Chondrocyte (in vitro differentiated cells): ENCODE measurements around the gene TCAP. TPM values are rescaled to one million over a fixed set of nuclear protein-coding genes. Genes with fewer than 3 reads are reported as not detected.

Experiments
- DNase-seq: peaks from one replicate; pipeline ENCODE4 v3.0.0; 2021; ENCODE audit warnings: mixed read lengths, low spot score
- H3K27ac Mint-ChIP-seq: one replicate; pipeline ENCODE4 v1.8.0; 2021; ENCODE audit warnings: mild to moderate bottlenecking, moderate library complexity, mixed read lengths; ENCODE audit not compliant: unreplicated experiment
- H3K27me3 Mint-ChIP-seq: 2 replicates; pipeline ENCODE4 v1.8.0; 2021; ENCODE audit warnings: low read depth, mixed read lengths
- H3K36me3 Mint-ChIP-seq: 2 replicates; pipeline ENCODE4 v1.8.0; 2021; ENCODE audit warnings: low read depth, mixed read lengths
- H3K4me1 Mint-ChIP-seq: 2 replicates; pipeline ENCODE4 v1.8.0; 2021; ENCODE audit warnings: low read depth, mild to moderate bottlenecking, mixed read lengths
- H3K4me3 Mint-ChIP-seq: one replicate; pipeline ENCODE4 v1.8.0; 2021; ENCODE audit warnings: mild to moderate bottlenecking, moderate library complexity, mixed read lengths; ENCODE audit not compliant: unreplicated experiment
- H3K9me3 Mint-ChIP-seq: 2 replicates; pipeline ENCODE4 v1.8.0; 2021; ENCODE audit warnings: low read depth, mixed read lengths
- long read RNA-seq: library from polyadenylated mRNA; stranded (forward); transcript quantifications from one replicate; pipeline ENCODE4 v2.0.0, GENCODE V29; 2021
- total RNA-seq: library from RNA; stranded (reverse); gene quantifications from 3 replicates; pipeline ENCODE4 v1.2.1, GENCODE V29; 2021
- TF ChIP-seq, protein P1 (sequence below): fragments of 200-600 bp; sonication (generic); IDR thresholded peaks from 2 replicates; pipeline ENCODE4 v1.5.0; 2021; ENCODE audit warnings: antibody characterized with exemption, mild to moderate bottlenecking, moderate library complexity

TCAP gene, protein sequence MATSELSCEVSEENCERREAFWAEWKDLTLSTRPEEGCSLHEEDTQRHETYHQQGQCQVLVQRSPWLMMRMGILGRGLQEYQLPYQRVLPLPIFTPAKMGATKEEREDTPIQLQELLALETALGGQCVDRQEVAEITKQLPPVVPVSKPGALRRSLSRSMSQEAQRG
- total RNA-seq = 0.64 to 1.3 TPM (median 0.77 TPM) in 3 replicates
- long read RNA-seq = 0 reads

DNA sequence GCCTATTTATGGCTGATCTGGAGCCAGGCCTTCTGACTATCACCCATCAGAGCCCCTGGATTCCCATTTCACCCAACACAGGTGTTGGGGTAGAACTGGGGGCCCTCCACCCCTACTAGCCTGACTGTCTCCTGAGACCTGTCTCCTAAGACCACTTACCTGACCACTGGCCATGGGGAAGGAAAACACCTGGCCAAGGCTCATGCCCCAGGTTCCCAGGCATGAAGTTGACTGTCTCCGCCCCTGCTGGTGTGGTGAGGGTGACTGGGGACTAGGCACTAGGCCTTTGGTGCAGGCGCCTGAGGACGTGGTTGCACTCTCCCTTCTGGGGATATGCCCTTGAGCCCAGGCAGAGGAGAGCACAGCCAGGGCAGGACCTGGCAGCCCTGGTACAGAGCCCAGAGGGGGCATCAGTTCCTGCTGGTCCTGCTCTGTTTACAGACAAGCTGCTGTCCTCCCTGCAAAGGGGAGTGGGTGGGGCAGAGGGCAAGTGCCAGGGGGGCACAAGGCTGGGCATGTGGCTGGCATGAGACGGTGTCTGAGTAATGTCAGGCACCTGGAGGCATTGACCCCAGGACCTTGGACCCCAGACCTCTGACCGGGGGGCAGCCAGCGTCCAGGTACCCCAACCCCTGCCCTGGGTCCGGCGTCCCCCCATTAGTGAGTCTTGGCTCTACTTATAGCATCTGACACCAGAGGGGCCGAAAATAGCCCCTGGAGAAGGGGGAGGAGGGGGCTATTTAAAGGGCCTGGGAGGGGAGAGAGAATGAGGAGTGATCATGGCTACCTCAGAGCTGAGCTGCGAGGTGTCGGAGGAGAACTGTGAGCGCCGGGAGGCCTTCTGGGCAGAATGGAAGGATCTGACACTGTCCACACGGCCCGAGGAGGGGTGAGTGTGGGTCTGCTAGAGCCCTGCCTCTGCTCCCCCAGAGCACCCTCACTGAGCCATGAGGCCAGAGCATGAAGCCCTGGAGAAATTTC, at the start of gene TCAP:
TSS of gene TCAP (plus strand) at position 769 of the 981 bp plus-strand sequence. CDS start at position 780, 11 bp downstream.
- Mint-ChIP-seq H3K9me3 (no peaks in the 10 kb centered on the region), H3K4me1 (peaks cover 38% of the 10 kb centered on the region), H3K27me3 (peaks cover 9% of the 10 kb centered on the region), H3K36me3 (peaks cover 5% of the 10 kb centered on the region), H3K4me3 (no peak within 1 kb of the TSS), H3K27ac (no peak within 1 kb of the TSS)
- DNase-seq = no peak
- TF ChIP-seq, protein P1, sequence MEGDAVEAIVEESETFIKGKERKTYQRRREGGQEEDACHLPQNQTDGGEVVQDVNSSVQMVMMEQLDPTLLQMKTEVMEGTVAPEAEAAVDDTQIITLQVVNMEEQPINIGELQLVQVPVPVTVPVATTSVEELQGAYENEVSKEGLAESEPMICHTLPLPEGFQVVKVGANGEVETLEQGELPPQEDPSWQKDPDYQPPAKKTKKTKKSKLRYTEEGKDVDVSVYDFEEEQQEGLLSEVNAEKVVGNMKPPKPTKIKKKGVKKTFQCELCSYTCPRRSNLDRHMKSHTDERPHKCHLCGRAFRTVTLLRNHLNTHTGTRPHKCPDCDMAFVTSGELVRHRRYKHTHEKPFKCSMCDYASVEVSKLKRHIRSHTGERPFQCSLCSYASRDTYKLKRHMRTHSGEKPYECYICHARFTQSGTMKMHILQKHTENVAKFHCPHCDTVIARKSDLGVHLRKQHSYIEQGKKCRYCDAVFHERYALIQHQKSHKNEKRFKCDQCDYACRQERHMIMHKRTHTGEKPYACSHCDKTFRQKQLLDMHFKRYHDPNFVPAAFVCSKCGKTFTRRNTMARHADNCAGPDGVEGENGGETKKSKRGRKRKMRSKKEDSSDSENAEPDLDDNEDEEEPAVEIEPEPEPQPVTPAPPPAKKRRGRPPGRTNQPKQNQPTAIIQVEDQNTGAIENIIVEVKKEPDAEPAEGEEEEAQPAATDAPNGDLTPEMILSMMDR = no peak

DNA sequence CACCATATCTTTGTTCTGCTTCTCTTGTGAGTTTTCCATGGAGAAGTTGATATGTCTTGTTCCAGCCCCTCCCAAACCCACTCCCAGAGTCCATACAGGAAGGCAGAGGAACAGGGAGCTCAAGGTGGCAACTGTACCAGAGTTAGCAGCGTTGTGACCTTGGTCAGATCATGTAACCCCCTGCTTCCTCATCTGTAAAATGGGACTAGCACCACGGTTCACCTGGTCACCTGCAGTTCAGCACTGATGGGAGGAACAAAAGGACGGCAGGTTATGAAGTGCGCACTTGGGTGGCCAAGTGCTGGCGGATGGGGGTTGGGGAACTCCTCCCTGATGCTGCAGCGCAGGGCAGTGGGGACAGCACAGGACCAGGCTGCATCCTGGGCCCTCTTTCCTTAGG, 49.7 kb upstream of the TCAP start:
- H3K4me3 Mint-ChIP-seq = no peak overlapping the region
- no peak overlapping the region for H3K27ac Mint-ChIP-seq
- no peaks in the 10 kb centered on the region for H3K36me3 Mint-ChIP-seq
- TF ChIP-seq, protein P1 = no peak
- peaks cover 26% of the 10 kb centered on the region for H3K27me3 Mint-ChIP-seq
- H3K4me1 Mint-ChIP-seq = peaks cover 5% of the 10 kb centered on the region
- no peak for DNase-seq
- H3K9me3 Mint-ChIP-seq = no peaks in the 10 kb centered on the region

DNA sequence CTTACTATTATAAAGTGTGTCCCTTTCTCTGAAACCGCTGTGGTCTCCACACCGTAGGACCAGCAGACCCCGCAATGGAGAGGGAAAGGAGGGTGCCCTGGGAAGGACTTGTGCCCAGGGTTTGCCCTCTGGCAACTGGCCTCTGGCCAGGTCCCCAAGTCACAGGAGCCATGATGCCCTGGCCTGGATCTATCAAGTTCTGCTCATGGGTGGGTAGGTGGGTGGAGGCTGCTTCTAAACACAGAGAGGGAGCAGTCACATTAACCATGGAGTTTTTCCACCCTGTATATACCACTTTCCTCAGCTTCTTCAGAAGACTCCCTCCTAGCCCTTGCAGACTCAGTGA, 48.1 kb upstream of the TCAP start:
- peak overlapping the region; percentile 60 for H3K4me3 Mint-ChIP-seq
- TF ChIP-seq, protein P1 = no peak
- no peaks in the 10 kb centered on the region for H3K9me3 Mint-ChIP-seq
- no peak for DNase-seq
- H3K27me3 Mint-ChIP-seq = peaks cover 18% of the 10 kb centered on the region
- no peak overlapping the region for H3K27ac Mint-ChIP-seq
- peaks cover 8% of the 10 kb centered on the region for H3K4me1 Mint-ChIP-seq
- H3K36me3 Mint-ChIP-seq = no peaks in the 10 kb centered on the region

DNA sequence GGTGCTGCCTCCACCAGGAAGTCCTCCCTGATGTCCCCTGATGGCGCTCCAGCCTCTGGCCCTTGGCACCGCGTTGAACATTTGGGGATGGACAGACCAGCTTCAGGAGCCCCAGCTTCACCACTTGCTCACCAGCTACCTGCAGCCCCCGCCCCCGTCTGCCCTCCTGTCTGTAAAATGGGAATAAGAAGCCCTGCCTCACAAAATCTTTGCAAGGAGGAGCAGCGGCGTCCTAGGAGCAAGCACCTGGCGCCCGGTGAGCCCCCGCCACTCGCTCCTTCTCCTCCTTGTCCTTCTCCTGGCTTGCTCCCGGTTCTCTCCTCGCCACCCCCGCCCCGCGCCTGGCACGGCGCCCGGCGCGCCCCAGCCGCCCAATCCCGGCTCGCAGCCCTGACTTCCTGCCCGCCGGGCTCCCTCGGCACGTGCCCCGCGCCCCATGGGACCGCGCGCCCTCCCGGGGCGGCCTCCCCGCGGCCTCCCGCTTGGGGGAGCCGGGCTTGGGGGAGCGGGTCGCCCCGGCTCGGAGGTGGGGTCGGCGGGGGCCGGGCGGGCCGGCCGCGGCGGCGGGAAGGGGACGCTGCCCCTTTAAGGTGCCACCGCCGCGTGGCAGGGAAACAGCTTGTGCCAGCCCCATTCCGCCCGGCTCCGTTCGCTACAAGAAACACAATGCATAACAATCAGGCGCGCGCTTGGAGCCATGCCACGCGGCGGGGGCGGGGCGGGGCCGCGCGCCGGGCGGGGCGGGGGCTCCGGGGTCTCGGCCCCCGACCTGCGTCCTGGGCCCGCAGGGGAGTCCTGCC, 47.5 kb upstream of the TCAP start:
- Mint-ChIP-seq H3K4me3 (peak overlapping the region; percentile 78), H3K9me3 (no peaks in the 10 kb centered on the region), H3K27ac (no peak overlapping the region), H3K36me3 (no peaks in the 10 kb centered on the region), H3K27me3 (peaks cover 18% of the 10 kb centered on the region), H3K4me1 (peaks cover 12% of the 10 kb centered on the region)
- TF ChIP-seq, protein P1 = no peak
- no peak for DNase-seq
